GM19239 (cell line): ENCODE results near the gene RAB10.
"Not testable (repeated sequence)": the region's sequence is repeated elsewhere in the genome, so short reads cannot be mapped to it uniquely, and the experiment has no call there.

Experiments
- DNase-seq: peaks from one replicate; pipeline ENCODE4 v3.0.0; 2011; ENCODE audit warnings: low spot score; ENCODE audit not compliant: insufficient read length
- FAIRE-seq: peaks from 2 replicates; lab custom pipeline; 2011; peaks lifted over from hg19 to GRCh38; lab: Jason Lieb, UNC

The RAB10 gene

DNA sequence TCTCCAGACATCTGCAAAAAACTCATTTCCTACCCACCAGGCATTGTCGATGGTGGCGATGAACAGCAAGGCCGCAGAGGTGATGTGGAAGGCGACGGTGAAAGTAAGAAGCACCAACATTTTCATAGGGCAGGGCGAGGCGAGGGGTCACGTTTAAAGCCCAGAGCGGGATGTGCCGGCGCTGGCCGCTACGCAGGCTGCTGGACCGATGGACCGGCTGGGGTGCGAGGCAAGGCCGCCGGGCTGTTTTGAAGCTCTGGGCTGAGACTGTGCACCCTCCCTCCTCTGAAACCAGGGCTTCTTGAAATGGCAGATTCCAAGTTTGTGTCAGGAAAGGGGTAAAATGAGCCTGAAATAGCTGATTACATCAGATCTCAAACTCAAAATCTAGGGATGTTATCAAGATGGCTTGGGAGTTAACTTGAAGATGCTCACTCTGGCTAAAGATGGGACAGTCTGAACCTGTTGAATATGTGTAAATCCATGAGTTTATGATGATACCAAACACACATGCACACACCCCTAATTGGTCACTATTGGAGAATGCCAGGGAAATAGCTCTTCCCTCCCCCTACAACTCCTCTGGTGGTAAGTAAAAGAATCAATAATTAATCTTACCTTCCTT, 107.4 kb downstream of the RAB10 start:
- no peak for DNase-seq
- FAIRE-seq, result no peak

DNA sequence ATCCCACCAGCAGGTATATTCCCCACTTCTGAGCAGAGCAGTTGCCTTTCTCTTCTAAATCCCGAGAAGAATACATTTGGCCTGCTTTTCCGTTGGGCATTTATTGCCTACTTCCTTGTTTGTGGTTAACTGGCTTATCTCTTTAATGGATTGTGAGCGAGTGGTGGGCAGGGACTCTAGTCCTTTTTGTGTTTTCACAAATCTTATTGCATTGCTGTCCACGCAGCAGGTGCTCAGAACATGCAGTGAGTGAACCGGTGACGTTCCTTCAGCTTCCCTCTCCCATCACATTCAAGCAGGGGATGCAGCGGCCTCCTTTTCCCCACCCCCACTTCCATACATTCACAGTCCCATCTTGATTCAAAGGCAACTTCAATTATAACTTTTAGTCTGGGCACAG, 110.1 kb downstream of the RAB10 start:
- DNase-seq (no peak), FAIRE-seq (no peak)

DNA sequence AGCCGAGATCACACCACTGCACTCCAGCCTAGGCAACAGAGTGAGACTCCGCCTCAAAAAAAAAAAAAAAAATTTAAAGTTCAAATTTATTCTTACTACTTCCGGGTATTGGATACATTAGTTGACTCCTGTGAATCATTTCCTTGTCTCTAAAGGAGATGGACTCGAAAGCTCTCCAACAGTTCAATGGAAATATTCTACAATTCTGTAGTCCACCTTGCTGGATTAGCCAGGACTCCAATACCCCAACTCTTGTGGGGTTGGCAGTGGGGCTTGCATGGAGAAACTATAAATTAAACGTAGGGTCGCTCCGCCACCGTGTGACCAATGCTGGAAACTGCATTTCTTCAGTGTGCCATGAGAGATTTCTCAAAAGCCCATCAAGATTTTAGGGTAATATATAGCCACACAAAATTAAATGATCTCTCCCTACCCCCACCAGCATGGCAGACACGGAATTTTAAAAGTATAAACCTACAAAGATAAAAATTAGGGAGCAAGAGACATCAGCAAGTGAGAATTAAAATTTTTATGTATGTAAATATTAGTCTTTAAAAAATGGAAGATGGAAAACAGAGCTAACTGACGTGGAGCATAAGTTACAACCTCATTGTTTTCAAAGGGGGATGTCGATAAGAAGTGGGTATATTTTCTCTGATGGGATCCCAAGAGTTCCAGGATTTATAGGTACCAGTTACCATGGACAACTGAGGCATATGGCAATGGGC, 111.2 kb downstream of the RAB10 start:
- DNase-seq, result peak; percentile 52
- FAIRE-seq, result peak; percentile 71

DNA sequence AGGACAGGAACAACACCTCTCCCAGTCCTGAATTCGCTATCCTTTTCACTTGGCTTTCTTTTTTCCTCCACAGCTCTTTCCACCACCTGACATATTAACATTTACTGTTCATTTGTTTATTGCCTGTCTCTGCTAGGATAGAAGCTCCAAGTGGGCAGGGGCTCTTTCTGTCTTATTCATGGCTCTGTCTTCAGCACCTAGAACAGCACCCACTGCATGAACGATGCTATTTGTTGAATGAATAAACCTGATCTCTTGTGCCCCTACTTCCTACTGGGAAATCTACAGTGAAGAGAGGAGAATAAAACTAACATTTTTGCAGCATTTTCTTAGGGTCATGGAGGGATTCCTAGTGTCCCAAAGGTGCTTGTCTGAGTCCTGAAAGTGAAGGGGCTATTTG, 114.6 kb downstream of the RAB10 start:
- DNase-seq, result no peak
- no peak for FAIRE-seq

DNA sequence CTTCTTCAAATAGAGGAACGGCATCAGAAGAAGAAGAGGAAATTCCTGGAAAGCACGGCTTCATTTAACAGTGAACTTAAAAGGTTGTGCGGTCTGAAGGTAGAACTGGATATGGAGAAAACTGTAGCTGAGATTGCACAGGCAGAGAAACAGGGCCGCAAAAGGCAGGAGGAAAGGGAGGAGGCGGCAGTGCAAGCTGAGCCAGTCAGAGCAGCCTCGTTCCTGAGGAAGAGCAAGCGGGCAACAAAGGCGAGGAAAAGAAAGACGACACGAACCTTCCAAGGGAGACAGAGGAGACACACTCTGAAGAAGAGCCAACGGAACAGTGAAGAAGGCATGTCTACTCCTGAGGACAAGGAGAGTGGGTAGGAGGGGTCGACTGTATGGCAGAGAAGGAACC, 116.4 kb downstream of the RAB10 start:
- DNase-seq (no peak), FAIRE-seq (no peak)

DNA sequence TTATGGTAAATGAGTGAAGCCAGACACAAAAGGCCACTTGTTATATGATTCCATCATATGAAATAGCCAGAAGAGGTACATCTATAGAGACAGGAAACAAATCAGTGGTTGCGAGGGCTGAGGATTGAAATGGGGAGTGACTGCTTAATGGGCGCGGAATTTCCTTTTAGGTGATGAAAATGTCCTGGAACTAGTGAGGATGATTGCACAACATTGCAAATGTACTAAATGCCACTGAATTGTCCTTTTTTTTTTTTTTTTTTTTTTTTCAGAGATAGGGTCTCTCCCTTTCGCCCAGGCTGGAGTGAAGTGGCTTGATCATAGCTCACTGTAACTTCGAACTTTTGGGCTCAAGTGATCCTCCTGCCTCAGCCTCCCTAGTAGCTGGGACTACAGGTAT, 123.7 kb downstream of the RAB10 start:
- FAIRE-seq (no peak), DNase-seq (no peak)

DNA sequence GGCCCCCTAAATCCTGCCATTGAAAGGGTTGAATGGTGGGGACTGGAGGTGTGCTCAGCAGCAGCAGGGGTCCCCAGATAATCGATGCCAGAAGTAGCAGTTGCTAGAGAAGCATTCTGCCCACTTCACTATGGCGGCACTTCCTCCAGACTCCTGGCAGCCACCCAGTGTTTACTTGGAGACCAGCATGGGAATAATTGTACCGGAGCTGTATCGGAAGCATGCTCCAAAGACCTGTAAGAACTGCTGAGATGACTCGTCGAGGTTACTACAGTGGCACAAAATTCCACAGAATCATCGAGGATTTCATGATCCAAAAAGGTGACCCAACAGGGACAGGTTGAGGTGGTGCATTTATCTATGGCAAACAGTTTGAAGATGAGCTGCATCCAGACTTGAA, 128.0 kb downstream of the RAB10 start:
- DNase-seq (no peak), FAIRE-seq (no peak)

DNA sequence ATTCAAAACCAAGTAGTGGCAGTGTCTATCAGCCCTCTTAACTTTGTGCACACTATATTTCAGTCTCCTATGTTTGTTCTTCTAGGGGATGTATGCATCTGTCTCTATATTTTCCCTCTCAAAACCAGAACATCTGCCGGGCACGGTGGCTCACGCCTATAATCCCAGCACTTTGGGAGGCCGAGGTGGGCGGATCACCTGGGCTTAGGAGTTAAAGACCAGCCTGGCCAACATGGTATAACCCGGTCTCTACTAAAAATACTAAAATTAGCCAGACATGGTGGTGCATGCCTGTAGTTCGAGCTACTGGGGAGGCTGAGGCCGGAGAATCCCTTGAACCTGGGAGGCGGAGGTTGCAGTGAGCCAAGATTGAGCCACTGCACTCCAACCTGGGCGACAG, 129.1 kb downstream of the RAB10 start:
- FAIRE-seq, result no peak
- DNase-seq, result no peak

DNA sequence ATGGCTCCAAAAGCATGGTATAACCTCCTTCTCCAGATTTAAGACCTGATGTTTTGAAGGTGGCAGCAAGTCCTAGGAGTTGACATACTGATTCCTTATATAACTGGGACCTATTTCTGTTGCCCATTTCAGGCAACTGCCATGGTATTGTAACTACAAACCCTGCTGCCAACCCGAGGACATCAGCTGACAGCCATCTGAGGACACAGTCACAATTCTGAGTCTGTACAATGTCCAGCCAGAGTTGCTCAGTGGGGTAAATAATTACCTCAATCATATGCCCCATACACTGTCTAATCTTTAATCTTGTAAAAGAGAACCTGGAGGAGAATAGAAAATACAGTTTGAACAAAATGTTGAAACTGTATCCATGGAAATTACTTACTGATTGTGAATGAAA, 130.3 kb downstream of the RAB10 start:
- FAIRE-seq, result no peak
- DNase-seq, result no peak

DNA sequence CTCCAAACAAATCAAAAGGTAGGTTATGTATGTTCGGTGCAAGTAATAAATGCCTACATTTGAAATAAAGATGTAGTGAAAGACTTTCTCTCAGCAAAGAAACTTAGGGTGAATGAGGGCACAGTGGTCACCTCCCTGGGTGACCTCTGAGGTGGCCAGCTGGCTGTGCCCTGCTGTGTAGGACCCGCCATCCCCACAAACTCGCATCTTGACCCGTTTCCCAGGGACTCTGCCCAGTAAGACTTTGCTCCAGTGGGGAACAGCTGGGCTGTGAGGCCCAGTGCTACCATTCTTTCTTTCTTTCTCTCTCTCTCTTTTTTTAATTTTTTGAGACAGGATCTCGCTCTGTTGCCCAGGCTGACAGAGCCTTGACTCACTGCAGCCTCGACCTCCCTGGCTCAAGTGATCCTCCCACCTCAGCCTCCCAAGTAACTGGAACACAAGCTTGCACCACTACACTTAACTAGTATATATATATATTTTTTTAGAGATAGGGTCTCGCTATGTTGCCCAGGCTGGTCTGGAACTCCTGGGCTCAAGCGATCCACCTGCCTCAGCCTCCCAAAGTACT, 130.8 kb downstream of the RAB10 start:
- no peak for DNase-seq

DNA sequence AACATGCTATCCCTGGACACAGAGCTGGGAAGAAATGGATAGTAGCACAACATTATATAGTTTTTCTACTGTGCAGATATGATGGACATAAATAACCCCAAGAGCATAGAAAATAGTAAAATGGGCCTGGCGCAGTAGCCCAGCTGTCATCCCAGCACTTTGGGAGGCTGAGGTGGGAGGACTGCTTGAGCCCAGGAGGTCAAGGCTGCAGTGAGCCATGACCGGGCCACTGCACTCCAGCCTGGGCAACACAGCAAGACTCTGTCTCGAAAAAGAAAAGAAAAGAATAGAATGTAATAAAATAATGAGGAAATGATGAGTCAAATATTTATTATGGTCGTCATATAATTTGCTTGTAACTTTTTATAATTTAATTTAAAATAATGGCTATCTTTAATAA, 131.5 kb downstream of the RAB10 start:
- DNase-seq, result no peak
- no peak for FAIRE-seq

More for the DNA sequence above, 130.8 kb downstream of the RAB10 start:
- no peak for FAIRE-seq

DNA sequence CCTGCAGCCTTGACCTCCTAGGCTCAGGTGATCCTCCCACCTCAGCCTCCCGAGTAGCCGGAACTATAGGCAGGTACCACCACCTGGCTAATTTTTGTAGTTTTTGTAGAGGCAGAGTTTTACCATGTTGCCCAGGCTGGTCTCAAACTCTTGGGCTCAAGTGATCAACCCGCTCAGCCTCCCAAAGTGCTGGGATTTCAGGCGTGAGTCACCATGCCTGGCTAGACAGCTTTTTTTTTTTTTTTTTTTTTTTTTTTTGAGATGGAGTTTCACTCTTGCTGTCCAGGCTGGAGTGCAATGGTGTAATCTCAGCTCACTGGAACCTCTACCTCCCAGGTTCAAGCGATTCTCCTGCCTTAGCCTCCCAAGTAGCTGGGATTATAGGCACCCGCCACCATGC, 132.7 kb downstream of the RAB10 start:
- not testable (repeated sequence) for DNase-seq, FAIRE-seq

DNA sequence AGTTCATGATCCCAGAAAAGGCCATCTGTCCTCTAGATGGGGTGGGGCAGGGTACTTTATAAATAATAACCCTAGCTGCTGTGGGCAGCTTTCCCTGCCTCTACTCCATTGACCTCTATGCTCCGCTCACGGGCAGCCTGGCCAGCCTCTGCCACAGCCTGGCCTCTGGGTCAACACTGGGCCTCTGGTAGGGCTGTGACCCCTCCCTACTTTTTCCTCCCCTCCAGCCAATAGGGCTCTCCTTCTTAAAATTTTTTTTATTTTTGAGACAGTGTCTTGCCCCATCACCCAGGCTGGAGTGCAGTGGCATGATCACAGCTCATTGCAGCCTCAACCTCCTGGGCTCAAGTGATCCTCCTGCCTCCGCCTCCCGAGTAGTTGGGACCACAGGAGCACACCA, 134.9 kb downstream of the RAB10 start:
- DNase-seq, result no peak
- no peak for FAIRE-seq

DNA sequence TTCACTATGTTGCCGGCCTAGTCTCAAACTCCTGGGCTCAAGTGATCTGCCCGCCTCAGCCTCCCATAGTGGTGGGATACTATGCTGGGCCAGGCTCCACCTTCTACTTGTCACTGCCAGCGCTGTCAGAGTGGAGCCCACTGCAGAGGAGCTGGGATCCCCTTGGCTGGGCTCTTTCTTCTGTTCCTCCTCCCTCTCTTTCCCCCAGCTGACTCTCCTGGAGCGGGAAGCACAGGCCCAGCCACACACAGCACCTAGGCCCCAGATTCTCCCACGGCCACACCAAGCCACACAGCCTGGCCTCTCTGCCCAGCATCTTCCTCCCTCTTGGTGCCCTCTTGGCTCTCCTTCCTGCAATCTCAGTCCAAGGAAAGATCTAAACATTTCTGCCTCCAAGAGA, 135.3 kb downstream of the RAB10 start:
- FAIRE-seq (no peak), DNase-seq (no peak)

DNA sequence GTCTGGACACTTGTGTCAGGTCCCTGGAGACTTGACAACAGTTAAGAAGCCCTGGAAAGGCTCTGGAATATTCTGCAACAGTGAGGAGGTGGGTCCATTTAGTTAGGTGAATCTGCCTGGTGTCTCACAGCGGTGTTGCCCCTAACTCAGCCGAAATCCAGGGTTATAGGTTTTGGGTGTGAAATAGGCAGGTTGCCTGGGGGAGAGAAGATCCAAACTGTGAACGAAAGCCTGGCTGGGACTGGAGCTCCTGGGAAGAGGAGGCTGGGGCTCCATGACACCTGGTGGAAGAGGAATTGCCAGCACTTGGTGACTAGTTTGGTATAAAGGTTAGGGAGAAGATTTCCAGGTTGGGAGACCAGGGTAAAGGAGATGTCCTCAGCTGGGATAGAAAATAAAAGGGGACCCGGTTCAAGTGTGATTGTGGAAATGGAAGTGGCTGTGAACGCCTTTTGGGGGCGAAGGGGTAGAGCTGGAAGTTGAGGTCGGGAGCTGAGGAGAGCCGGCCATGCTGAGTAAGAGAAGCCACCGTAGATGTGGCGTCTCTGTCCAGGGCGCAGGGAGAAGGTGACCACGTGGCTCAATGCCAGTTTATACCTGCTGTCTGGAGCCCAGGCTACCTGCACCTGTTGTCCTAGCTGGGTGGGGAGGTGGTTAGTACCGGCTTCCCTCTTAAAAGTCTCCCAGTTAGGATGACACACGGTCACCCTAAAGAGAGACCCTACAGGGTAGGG, 136.0 kb downstream of the RAB10 start:
- FAIRE-seq (no peak), DNase-seq (no peak)

DNA sequence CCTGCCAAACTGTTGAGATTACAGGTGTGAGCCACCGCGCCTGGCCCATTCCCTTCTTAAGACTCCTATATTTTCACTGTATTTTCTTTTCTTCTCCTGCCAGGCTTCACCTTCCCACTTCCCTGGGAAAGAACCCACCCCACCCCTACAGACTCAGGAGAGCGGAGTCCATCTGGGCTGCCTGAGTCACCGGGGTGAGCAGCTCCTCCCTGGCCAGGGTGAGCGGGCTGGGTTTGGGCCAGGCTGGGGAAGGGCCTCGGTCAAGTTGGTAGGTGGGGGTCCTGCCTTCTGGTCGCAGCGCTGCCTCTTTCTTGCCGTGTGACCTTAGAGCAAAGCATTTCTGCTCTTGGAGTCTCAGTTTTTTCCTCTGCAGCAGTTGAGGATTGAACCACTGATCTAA, 136.9 kb downstream of the RAB10 start:
- DNase-seq, result no peak

DNA sequence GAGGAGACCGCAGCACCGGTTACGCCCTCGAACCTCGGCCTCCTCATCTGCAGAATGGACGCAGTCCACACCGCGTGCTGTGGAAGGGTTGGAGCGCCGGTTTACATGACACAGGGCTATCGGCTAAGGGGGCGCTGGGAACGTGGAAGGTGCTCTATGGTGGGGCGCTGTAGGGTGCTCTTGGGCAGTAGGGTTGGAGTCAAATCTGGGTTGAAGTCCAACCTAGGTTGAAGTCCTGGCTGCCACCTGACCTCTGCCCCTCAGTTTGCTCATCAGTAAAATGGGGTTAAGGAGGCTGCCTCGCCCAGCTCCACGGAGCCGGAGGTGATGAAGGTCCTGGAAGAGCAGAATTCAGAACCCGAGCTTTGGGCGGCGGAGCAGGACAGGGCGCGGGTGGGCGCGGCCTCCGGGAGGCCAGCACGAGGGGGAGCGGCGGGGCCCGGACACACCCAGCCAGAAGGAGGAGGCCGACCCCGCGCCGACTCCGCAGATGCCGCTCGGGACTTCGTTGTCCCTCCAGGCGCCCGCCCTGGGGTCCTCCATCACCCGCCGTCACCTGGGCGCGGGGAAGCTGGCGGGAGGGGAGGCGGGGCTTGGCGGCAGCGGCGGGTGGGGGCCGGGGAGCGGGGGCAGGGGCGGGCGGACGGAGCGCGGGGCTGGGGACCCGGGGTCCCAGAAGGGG, 138.4 kb downstream of the RAB10 start:
- FAIRE-seq (no peak), DNase-seq (no peak)

More for the DNA sequence above, 136.9 kb downstream of the RAB10 start:
- no peak for FAIRE-seq

DNA sequence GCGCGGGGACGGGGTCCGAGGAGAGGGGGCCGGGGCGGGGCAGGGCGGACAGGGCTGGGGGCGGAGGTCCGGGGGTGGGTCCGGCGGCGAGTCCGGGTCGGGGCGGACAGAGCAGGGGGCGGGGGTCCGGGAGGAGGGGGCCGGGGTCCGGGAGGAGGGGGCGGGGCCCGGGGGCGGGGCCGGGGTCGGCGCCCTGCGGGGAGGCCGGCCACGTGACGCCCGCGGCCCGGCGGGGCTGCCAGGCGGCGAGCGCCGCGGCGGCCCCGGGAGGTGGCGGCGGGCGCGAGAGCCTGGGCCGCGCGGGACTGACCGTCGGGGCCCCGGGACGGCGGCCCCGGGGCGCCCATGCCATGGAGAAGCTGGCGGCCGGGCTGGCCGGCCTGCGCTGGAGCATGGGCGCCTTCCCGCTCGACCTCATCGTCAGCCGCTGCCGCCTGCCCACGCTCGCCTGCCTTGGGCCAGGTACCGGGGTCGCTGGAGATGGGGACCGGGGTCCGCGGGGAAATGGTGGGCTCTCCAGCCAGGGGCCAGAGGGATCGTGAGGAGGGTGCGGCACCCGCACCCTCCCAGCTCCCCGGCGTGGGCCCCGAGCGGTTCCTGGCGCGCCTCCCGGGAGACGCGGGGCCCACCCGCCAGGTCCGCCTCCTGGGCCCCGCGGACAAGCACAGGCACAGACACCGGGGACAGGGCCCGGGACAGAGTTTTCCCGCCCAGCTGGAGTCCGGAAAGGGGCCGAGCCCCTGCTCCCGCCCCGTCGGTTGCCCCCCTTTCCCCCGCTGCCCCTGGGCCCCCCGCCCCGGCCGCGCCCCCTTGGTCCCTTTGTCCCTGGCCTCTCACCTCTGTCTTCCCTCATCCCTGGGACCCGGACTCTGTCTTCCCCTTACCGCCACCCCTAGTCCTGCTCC, 139.2 kb downstream of the RAB10 start, which contains the start of gene GAREM2:
TSS of gene GAREM2 (plus strand) at position 218 of the 905 bp plus-strand sequence. CDS start at position 351, 133 bp downstream.
- no peak for FAIRE-seq
- DNase-seq, result no peak

DNA sequence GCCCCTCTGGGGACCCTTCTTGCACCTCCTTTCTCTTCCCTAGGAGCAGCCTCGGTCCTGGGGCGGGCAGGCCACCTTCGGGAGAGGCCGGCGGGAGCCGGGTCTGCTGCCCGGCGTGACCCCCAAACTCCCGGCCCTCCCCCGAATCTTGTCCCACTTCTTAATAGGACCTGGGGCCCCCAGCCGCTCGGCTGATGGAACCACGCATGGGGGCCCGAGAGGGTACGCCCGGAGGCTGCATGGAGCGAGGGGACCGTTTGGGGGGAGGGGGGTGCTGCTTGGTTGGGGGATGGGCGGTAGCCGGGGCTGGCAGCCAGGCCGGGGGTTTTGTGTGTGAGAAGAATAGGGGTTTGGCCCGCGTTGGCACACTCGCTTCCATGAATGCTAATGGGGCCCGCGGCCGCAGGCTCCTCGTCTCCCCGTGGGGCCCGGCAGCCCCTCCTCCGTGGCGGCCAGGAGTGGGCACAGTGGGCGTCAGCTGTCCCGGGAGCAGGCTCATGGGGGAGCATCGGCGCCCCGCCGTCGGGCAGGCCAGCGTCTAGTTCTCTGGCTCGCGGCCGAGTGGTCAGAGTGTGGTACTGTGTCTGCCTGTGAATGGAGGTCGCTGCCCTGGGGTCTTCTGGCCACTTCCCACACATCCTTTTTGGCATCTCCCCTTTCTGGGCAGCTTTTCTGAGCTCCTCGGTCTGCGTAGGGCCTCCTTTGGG, 140.0 kb downstream of the RAB10 start:
- FAIRE-seq, result no peak
- no peak for DNase-seq
